A549 (cell line): ENCODE data around the gene UVRAG. TPM values are rescaled to one million over a fixed set of nuclear protein-coding genes. Genes with fewer than 3 reads are reported as not detected.

ENCODE experiments used
- ATAC-seq, 2 experiments: fragments of 200-7000 bp in 1 of 2; fragments of >200 bp in 1 of 2; cut with Nextera tagmentation in 1 of 2; cut with Tn5 transposase in 1 of 2; 3 replicates each; pipeline versions ENCODE4 v1.8.0 to v1.9.1; 2018 to 2020; ENCODE audit warnings: mild to moderate bottlenecking in 1 of 2, moderate library complexity in 1 of 2
- CTCF ChIA-PET: fragments of 300-600 bp; sonication (Branson Sonifier 250); formaldehyde crosslinking; extraction: SDS; loops from one replicate; lab custom pipeline; 2021; ENCODE audit warnings: antibody characterized with exemption, inconsistent platforms; lab: Yijun Ruan, JAX
- POLR2A ChIA-PET: fragments of 350-600 bp; formaldehyde crosslinking; extraction: SDS; loops from one replicate; lab custom pipeline; 2021; ENCODE audit warnings: antibody characterized with exemption, inconsistent platforms; lab: Yijun Ruan, JAX
- DNase-seq, 2 experiments: peaks; one replicate each; pipeline versions ENCODE4 v3.0.0 to v3.0.0-alpha.2; 2011 to 2016; ENCODE audit warnings: low read depth in 1 of 2, low spot score in 1 of 2
- FAIRE-seq: peaks from 2 replicates; lab custom pipeline; 2011; peaks lifted over from hg19 to GRCh38; lab: Jason Lieb, UNC
- H3K27ac ChIP-seq, 2 experiments: fragments of >200 bp; sonication (Bioruptor Twin); formaldehyde crosslinking; 3 replicates each; pipeline ENCODE4 v1.5.1; 2016 to 2017
- H3K4me1 ChIP-seq: fragments of >200 bp; sonication (Bioruptor Twin); formaldehyde crosslinking; 3 replicates; pipeline ENCODE4 v1.6.1; 2016
- H3K4me2 ChIP-seq: fragments of >200 bp; sonication (Bioruptor Twin); formaldehyde crosslinking; 3 replicates; pipeline ENCODE4 v1.6.1; 2016
- H3K4me3 ChIP-seq: fragments of >200 bp; sonication (Bioruptor Twin); formaldehyde crosslinking; 3 replicates; pipeline ENCODE4 v1.5.1; 2016
- H3K9me3 ChIP-seq: fragments of >200 bp; sonication (Bioruptor Twin); formaldehyde crosslinking; 3 replicates; pipeline ENCODE4 v1.6.1; 2016
- BCL3 ChIP-seq: fragments of >200 bp; sonication (Bioruptor Twin); formaldehyde crosslinking; IDR thresholded peaks from 3 replicates; pipeline ENCODE4 v1.6.1; 2016
- CBX8 ChIP-seq: fragments of 200-600 bp; sonication (generic); IDR thresholded peaks from 2 replicates; pipeline ENCODE4 v1.6.1; 2016
- CHD2 ChIP-seq: fragments of 150-350 bp; IDR thresholded peaks from 2 replicates; pipeline ENCODE4 v1.6.1; 2014; ENCODE audit warnings: low read length; ENCODE audit not compliant: partially characterized antibody
- CTCF ChIP-seq: fragments of >200 bp; sonication (Bioruptor Twin); formaldehyde crosslinking; IDR thresholded peaks from 3 replicates; pipeline ENCODE4 v1.5.1; 2016
- E2F6 ChIP-seq: IDR thresholded peaks from 2 replicates; pipeline ENCODE4 v1.6.1; 2012; ENCODE audit warnings: low read depth, borderline replicate concordance
- EHF ChIP-seq: fragments of 250-450 bp; sonication (Bioruptor Pico); IDR thresholded peaks from 2 replicates; pipeline ENCODE4 v1.5.0; 2020; ENCODE audit warnings: mild to moderate bottlenecking
- ELK1 ChIP-seq: fragments of 150-350 bp; IDR thresholded peaks from 2 replicates; pipeline ENCODE4 v1.6.1; 2014; ENCODE audit warnings: low read depth, mild to moderate bottlenecking, low read length
- FOSL2 ChIP-seq, 2 experiments: fragments of 450-650 bp in 1 of 2; fragments of >200 bp in 1 of 2; sonication (Bioruptor Twin) in 1 of 2; formaldehyde crosslinking; IDR thresholded peaks; 2 replicates each; pipeline versions ENCODE4 v1.5.0 to v1.6.1; 2016 to 2020; ENCODE audit warnings: mild to moderate bottlenecking in 1 of 2, moderate library complexity in 1 of 2
- JUNB ChIP-seq: fragments of >200 bp; sonication (Bioruptor Twin); formaldehyde crosslinking; IDR thresholded peaks from 2 replicates; pipeline ENCODE4 v1.6.1; 2016
- NFE2L2 ChIP-seq: fragments of 150-350 bp; conservative IDR thresholded peaks from 2 replicates; pipeline ENCODE4 v1.6.1; 2014; ENCODE audit warnings: low read length
- PHF8 ChIP-seq: fragments of 200-600 bp; sonication (generic); IDR thresholded peaks from 2 replicates; pipeline ENCODE4 v1.6.1; 2016; ENCODE audit warnings: low read depth, mild to moderate bottlenecking, antibody characterized with exemption, moderate library complexity, borderline replicate concordance
- RCOR1 ChIP-seq: fragments of 150-350 bp; IDR thresholded peaks from 2 replicates; pipeline ENCODE4 v1.6.1; 2014; ENCODE audit warnings: antibody characterized with exemption, low read length, low read depth
- REST ChIP-seq: fragments of 200-600 bp; sonication (generic); IDR thresholded peaks from 2 replicates; pipeline ENCODE4 v1.6.1; 2016; ENCODE audit warnings: antibody characterized with exemption, mild to moderate bottlenecking, moderate library complexity
- SMC3 ChIP-seq: fragments of >200 bp; sonication (Bioruptor Twin); formaldehyde crosslinking; IDR thresholded peaks from 3 replicates; pipeline ENCODE4 v1.6.1; 2018; ENCODE audit warnings: inconsistent platforms
- ZFP36 ChIP-seq: fragments of 450-650 bp; IDR thresholded peaks from 2 replicates; pipeline ENCODE4 v1.6.1; 2014; ENCODE audit warnings: borderline replicate concordance; ENCODE audit not compliant: partially characterized antibody
- WGBS: methylation state at CpG from one replicate; pipeline ENCODE4 v1.1.6; 2017; ENCODE audit errors: missing lambda C conversion rate; 5-methylcytosine and 5-hydroxymethylcytosine counted together
- polyA plus RNA-seq, 4 experiments: library from polyadenylated mRNA; depleted of rRNA in 3 of 4; stranded (reverse); fragments of >200 nt; fragmentation: RNase III in 1 of 4; extraction: RNeasy Plus Mini Kit Qiagen cat#74134 plus additional on column Dnase treatment in 1 of 4; gene quantifications; 2 replicates in 3 of 4; 3 replicates in 1 of 4; pipeline ENCODE4 v1.2.3, GENCODE V29; 2011 to 2017

The UVRAG gene
- polyA plus RNA-seq, 2 of the 4 experiments (the other 2 are of a cell fraction): 6.1 to 14.1 TPM

- Histone ChIP-seq H3K4me3 (no peak overlapping the region), H3K4me2 (no peak overlapping the region), H3K4me1 (peaks cover 6% of the 10 kb centered on the region), H3K27ac (no peak overlapping the region), H3K9me3 (no peaks in the 10 kb centered on the region)
- WGBS: 95% methylated on average over 2 of the region's 2 CpGs
- FAIRE-seq (no peak), ATAC-seq (no peak), DNase-seq (no peak)
- CTCF ChIA-PET: interaction anchor here (1.8 kb wide), 1 partner anchor 73 kb away, joined by 4 read pairs; no protein-coding TSS in a partner anchor
- POLR2A ChIA-PET: no interaction called here
- TF ChIP-seq NFE2L2 (no peak), RCOR1 (no peak), SMC3 (no peak), CBX8 (no peak), JUNB (no peak), CTCF (no peak)
These were observed 18.9 kb upstream of the UVRAG start for GRCh38 chr11:75796091-75796435.

GRCh38 chr11:75797116-75797515 lies 17.9 kb upstream of the UVRAG start:
- POLR2A ChIA-PET: no interaction called here
- Histone ChIP-seq H3K4me1 (no peaks in the 10 kb centered on the region), H3K4me3 (no peak overlapping the region), H3K9me3 (no peaks in the 10 kb centered on the region), H3K27ac (no peak overlapping the region), H3K4me2 (no peak overlapping the region)
- 90% methylated on average over 8 of the region's 8 CpGs for WGBS
- DNase-seq (no peak), FAIRE-seq (no peak), ATAC-seq (no peak)
- no peak for TF ChIP-seq BCL3
- no peak for TF ChIP-seq REST
- no peak for TF ChIP-seq SMC3
- no peak for TF ChIP-seq CBX8
- no peak for TF ChIP-seq ELK1
- TF ChIP-seq FOSL2 (IDR thresholded peaks at IDR 0.05): no peak
- TF ChIP-seq FOSL2 (CRISPR knock-in tag; IDR thresholded peaks at IDR 0.05): no peak
- no peak for TF ChIP-seq CHD2
- no peak for TF ChIP-seq EHF
- TF ChIP-seq E2F6: no peak
- TF ChIP-seq PHF8: no peak
- TF ChIP-seq ZFP36: no peak
- CTCF ChIA-PET: interaction anchor here (1.0 to 2.2 kb wide), 3 partner anchors 12 to 355 kb away, joined by 3 to 6 read pairs (median 4); no protein-coding TSS in a partner anchor
